ENCODE measurements around the gene SFTPA2.
"Not testable (repeated sequence)": the region's sequence is repeated elsewhere in the genome, so short reads cannot be mapped to it uniquely, and the experiment has no call there.

SFTPA2 gene

GRCh38 chr10:79560160-79560709 is at the start of gene SFTPA2:
Gene SFTPA2 (minus strand): TSS chr10:79560407. CDS start chr10:79559483, 924 bp downstream.
- DNase-seq: no peak

GRCh38 chr10:79608505-79609375 is 48.5 kb upstream of the SFTPA2 start:
- peak; percentile 2 for DNase-seq

GRCh38 chr10:79605308-79605707 is 45.1 kb upstream of the SFTPA2 start:
- DNase-seq: no peak

- no peak for DNase-seq
Measured at GRCh38 chr10:79604294-79604693, 44.1 kb upstream of the SFTPA2 start.

GRCh38 chr10:79602953-79603352 is 42.7 kb upstream of the SFTPA2 start:
- no peak for DNase-seq

DNA sequence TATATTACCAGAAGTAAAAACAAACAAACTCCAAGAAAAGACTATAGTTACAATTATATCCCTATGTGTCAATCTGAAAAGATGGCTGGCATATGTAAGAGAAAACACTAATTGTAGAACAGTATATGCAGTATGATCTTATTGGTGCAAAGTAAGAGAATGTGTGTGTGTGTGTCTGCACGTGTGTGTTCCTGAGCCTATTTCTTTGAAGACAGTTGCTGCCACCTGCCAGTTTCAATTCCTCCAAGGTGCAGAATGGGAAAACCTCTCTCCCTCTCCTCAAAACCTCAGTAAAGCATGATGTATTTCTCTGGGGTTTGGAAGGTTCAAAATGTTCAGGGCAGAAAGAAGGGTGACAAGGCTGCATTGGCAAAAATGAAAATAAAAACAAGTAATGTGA is 41.7 kb upstream of the SFTPA2 start:
- DNase-seq: no peak

DNA sequence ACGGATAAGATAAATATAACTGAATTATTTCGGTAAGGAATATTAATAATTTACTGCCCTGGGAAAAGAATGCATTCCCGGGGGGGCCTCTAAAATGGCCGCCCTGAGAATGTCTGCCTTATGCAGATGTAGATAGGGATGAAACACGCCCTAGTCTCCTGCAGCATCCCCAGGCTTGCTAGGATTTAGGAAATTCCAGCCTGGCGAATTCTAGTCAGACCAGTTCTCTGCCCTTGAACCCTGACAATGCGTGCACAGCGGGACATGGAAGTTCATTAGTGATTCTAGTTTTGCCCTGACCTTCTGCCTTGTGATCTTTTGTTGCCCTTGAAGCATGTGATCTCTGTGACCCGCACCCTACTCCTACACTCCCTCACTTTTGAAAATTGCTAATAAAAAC is 39.4 kb upstream of the SFTPA2 start:
- not testable (repeated sequence) for DNase-seq

DNA sequence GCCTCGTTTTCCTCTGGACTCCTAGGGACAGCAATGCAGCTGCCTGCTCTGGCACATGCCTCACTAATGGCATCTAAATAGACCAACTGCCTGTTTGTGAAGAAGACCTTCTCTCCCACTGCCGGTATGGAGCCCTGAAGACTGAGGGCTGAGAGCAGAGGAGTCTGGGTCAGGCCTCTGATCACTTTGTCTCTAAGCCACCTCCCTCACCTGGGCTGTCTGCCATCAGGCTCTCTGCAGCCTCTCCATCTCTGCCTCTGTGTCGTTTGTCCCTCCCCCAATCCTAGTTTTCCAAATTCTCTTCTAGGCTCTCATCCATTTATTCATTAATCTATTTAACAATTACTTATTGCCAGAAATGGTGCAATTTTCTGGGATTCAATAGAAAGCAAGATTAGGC is 35.3 kb upstream of the SFTPA2 start:
- no peak for DNase-seq

DNA sequence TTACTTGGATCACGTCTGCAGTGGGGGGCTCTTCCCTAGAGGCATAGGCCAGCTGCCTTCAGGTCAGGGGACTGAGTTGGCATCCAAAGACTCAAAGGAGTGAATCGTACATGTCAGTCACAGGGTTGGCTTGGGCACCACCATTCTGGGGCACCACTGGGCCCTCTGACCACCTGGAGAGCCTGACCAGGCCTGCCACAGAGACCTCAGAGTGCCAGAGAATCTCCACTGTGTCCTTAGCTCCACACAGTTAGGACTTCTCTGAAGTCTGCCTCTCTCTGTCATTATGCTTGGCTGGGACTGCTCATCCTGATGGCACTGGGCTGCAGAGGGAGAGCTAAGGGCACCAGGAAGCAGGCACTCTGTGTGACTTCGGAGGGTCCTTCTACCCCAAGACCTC is 34.4 kb upstream of the SFTPA2 start:
- not testable (repeated sequence) for DNase-seq

DNA sequence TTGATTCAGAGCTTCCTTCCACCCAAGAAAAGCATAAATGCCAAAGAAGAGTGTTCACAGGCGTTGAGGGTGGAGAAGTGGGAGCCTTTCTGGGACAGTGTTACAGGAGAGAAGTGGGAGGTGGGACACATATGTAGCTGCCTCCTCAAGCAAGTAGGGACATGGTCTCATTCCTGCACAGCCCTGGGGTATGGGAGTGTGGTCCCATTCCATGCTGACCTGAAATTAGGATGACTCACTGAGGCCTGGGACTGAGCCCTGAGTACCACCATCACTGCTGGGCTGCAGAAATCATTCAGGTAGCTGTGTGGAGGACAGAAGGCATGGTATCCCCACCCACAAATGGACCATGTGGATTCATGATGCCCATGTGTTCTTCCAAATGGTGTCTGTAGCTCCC is 33.2 kb upstream of the SFTPA2 start:
- DNase-seq: no peak

DNA sequence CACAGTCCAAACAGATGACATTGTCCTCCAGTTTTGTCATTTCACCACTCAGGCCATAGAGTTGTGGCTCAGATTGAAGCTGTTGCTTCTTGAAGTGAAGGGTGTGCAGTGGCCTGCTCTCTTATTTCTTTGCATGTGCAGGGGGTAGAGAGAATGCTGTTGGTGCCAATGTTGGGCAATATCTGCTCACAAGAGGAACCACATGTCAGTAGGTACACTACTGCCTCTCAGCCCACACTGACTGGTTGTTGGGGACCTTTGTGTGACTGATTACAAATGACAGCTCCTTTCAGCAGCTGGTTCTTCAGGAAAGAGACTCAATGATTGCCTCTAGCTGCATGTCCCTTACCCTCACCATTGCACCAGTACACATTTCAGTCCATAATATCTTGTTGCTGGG is 28.6 kb upstream of the SFTPA2 start:
- DNase-seq: no peak

DNA sequence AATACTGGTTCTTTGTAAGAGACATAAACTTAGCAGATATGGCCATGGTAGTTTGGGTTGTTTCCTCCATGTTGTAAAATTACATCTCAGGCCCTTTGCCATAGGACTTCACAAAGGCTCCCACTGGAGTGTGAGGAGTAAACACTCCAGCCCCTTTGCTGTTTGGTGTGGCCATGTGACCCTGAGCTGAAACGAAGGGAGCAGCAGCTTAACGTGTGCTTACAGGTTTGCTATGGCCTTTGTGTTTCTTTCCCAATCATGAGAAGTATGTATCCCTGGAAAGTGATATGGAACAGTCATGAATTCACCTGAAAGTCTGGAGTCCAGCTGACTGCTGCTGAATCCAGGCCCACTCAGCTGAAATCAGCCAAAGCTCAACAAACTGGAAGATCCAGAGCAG is 26.7 kb upstream of the SFTPA2 start:
- DNase-seq: no peak

DNA sequence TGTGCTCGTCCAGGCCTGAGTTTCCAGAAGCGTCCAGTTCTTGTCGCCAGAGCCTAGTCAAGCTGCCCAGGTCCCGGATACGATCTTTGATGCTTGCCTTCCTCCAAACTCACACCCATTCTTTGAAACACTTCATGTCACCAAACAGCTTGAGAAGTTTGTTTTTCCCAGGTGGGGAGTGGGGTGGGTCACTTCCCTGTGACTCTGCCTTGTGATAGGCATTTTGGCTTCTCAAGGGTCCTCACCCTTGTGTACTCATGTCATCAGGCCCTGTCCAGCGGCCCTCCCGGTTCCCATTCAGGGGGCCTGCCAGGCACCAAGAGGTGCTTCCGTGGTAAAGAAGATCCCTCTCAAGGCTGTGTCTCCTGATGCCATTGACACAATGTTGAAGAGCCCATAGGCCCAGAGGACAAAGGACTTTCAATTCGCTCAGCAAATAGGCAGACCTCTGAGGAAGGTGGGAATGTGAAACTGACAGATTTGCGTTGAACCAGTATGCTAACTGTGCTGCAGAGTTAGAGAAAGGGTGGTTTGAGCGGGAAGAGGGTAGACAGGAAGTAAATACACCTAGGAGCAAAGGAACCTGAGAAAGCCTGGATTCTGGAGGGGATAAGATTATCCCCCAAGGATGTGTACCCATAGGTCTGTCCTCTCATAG is 25.8 kb upstream of the SFTPA2 start:
- no peak for DNase-seq

DNA sequence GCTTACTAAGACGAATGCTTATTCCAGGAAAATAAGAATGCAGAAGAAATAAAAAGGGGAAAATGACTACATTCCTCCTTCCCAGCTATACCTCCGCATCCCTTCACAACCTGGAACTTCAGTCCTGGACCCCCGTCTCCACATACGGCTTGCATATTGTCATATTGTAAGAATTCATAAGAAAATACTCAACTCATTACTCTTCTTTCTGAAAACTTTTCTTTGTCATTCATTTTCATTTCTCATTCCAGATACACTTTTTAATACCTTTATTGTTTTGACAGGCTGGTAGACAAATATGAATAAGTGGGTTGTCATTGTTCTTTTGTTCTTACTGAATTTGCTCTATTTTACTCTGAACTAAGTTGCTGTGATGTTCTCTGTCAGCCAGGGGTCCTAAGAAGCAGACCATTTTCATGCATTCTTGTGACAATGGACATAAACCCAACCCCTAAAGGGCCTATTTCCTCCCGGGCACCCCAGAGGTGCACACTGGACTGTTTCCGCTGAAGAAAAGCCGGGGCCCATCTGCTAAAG is 23.3 kb upstream of the SFTPA2 start:
- no peak for DNase-seq

DNA sequence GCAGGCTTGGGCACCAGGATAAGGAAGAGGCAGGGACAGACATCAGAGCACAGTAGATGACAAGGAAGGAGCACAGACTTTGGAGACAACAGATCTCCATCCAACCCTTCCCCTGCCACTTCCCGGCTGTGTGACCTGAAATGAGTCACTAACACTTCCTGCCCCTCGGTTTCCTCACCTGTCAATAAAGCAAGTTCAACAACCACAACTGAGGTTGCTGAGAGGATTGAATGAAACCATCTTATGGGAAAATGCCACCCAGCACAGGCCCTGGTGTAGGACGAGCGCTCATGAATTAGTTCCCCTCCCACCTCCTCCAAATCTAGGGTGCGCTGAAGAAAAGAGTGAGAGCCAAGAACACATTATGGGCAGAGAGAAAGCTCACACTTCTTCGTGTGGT is 22.7 kb upstream of the SFTPA2 start:
- DNase-seq: not testable (repeated sequence)

GRCh38 chr10:79582096-79582495 is 21.9 kb upstream of the SFTPA2 start:
- no peak for DNase-seq

DNA sequence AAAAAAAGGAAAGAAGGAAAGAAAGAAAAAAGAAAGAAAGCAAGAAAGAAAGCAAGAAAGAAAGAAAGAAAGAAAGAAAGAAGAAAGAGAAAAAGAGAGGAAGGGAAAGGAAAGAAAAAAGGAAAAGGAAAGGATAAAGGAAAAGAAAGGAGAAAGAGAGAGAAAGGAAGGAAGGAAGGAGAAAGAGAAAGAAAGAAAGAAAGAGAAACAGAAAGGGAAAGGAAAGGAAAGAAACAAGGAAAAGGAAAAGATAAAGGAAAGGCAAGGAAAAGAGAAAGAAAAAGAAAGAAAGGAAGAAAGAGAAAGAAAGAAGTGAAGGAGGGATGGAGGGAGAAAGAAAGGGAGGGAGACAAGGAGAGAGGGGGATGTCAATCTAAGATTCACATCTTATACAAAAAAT is 20.8 kb upstream of the SFTPA2 start:
- no peak for DNase-seq

DNA sequence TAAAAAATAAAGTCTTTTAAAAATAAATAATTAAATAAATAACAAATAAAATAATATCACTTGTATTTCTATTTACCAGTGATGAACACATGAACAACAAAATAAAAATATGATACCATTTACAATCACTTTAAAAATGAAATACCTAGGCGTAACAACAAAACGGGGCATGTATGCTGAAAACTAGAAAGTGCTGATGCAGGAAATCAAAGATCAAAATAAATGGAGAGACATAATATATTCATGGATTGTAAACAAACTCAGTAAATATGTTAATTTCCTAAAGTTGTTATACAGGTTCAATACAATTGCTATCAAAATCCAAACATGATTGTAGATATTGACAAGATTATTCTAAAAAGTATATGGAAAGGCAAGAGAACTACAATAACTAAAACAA is 19.2 kb upstream of the SFTPA2 start:
- DNase-seq: no peak

- DNase-seq: not testable (repeated sequence)
Measured at GRCh38 chr10:79570624-79571023, 10.4 kb upstream of the SFTPA2 start.

DNA sequence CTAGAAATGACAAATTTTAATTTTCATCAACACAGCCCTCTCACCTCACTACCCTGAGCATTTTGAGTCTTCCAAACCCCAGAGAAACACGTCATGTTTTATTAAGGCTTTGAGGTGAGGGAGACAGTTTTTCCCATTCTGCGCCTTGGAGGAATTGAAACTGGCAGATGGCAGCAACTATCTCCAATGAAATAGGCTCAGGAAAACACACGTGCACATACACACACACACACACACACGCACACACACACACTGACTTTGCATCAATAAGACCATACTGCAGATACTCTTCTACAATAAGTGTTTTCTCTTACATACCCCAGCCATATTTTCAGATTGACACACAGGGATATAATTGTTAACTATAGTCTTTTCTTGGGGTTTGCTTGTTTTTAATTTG is 3.2 kb upstream of the SFTPA2 start:
- DNase-seq: no peak

GRCh38 chr10:79562135-79562756 is 2.0 kb upstream of the SFTPA2 start:
- peak; percentile 13 for DNase-seq

- no peak for DNase-seq
Measured at GRCh38 chr10:79561257-79561656, 1.1 kb upstream of the SFTPA2 start.

- no peak for DNase-seq
Measured at GRCh38 chr10:79559726-79560125, 481 bp downstream of the SFTPA2 start.
